ENCODE measurements around the gene ATP1A4. TPM values are rescaled to one million over a fixed set of nuclear protein-coding genes. Genes with fewer than 3 reads are reported as not detected.
"Not testable (repeated sequence)": the region's sequence is repeated elsewhere in the genome, so short reads cannot be mapped to it uniquely, and the experiment has no call there.

ATP1A4 gene
- not detected for total RNA-seq

DNA sequence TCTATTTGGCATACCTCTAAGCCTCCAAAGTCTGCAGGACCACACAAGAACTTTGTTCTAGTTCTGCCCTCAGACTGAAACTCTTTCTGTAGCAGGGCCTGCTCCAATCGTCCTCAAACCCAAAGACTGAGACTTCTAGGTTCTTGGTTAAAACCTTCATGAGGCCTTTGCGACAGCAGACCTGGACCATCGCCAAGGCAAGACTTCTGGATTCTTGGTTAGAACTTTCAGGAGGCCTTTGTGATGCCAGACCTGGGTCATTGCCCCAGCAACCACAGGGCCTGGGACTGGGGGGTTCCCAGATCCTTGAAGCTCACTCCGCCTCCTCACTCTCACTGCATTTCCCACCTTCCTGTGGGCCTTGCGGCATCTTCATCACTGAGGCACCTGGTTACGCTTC, at the start of gene ATP1A4:
Gene ATP1A4 (plus strand): TSS at position 301 of the 400 bp plus-strand sequence. CDS start 438 bp downstream, outside the sequence.
- ChIA-PET CTCF (interaction anchor here (1.7 kb wide), 1 partner anchor 141 kb away, joined by 4 read pairs; no protein-coding TSS in a partner anchor), POLR2A (no interaction called here)

DNA sequence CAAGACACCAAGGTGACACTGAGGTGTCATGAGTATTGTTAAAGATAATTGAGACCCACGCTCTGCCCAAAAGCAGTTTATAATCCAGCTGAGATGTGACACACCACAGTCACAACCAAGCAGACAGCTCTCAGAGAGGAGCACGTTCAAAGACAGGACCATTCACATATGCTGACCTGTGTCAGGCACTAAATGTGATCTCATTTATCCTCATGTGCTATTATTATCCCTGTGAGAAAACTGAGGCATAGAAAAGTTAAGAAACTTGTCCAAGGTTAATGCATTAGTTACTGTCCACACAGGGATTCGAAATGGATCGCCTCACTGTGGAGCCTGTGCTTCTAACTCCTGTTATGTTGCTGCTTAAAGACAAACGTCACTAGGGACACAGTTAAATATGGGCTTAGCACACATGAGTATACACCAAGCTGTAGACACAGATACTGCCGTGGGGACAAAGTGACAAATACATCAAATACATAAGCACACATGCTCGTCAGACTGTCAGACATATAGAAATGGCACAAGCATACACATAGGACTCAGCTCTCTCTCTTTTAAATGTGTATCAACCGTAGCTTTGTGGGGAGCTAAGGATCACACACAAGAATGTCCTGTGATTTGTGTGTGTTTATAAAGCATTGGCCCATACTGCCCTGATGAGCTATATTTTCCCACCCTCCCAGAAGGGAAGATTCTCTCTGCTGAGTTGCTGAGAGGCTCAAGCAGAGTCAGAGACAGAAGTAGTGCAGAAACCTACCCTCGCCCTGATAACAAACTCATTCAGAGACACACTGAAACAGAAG, 49.5 kb upstream of the ATP1A4 start:
- ChIA-PET POLR2A (interaction anchor here (0.6 kb wide), 1 partner anchor 142 kb away, joined by 9 read pairs; no protein-coding TSS in a partner anchor), CTCF (interaction anchor here (0.5 to 4.0 kb wide), 16 partner anchors 10 to 275 kb away, joined by 3 to 26 read pairs (median 4); partner anchors contain the start of gene PEX19)

DNA sequence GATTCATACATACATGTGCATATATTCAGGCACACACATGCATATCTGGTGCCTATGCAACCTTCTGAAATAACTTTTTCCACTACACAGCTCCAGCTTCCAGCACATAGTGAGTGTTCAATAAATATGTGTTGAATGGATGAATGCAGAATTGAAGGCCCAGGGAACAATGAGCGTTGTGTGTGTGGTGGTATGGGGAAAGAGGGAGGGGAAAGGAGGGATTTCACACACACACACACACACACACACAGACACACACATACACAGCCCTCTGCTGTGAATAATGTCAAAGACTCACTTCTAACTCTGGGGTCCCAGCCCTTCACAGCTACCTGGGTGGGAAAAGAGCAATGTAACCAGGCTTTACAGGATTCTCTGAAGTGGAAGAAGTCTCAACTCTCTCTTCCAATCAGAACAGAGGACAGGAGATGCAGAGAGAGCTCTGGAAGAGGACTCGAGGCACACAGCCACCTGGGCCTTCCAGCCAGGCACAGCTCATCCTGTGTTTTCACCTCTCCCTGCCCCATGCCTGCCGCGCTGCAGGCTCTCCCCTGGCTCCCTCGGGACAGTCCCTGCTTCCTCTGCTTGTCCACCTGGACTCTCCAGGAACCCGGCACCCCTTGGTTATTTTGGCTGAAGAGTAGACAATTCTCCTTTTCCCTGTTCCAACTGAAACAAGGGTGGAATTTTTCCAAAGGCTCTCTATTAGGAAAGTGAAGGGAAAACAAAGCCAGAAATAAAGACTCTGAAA, 47.6 kb upstream of the ATP1A4 start:
- CTCF ChIA-PET = interaction anchor here (1.0 to 4.0 kb wide), 3 partner anchors 10 to 95 kb away, joined by 3 to 15 read pairs (median 3); no protein-coding TSS in a partner anchor
- POLR2A ChIA-PET = interaction anchor here (0.6 kb wide), 1 partner anchor 118 kb away, joined by 5 read pairs; no protein-coding TSS in a partner anchor

DNA sequence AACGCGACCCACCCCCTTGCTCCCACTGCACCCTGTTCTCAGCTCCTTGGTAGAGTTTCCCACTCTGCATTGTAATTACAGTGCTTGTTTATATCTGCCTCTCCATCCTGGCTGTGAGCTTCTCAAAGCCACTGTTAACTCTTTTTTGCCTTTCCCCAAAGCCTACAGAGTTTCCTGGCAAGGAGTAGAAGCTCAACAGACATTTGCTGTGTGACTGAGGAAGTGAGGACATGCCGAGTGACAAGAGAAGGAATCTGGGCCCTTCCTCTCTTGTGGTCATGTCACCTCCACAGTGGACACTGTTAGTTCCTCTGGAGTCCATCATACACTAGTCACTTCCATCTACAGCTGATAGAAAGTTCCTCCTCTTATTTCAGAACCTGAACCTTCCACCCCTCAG, 46.9 kb upstream of the ATP1A4 start:
- POLR2A ChIA-PET = no interaction called here
- CTCF ChIA-PET = interaction anchor here (1.0 to 4.0 kb wide), 4 partner anchors 10 to 271 kb away, joined by 3 to 15 read pairs (median 3); no protein-coding TSS in a partner anchor

DNA sequence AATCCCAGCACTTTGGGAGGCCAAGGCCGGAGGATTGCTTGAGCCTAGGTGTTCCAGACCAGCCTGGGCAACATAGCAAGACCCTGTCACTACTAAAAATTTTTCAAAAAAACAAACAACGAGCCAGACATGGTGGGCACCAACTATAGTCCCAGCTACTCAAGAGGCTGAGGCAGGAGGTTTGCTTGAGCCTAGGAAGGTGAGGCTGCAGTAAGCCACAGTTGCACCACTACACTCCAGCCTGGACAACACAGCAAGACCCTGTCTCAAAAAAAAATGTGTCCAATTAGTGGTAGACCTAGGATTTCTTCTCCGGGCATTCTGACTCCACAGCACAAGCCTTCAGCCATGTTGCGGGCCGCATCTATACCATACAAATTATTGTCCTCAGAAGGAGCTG, 46.2 kb upstream of the ATP1A4 start:
- ChIA-PET POLR2A (no interaction called here), CTCF (interaction anchor here (0.9 to 4.0 kb wide), 3 partner anchors 20 to 271 kb away, joined by 3 to 15 read pairs (median 3); no protein-coding TSS in a partner anchor)

DNA sequence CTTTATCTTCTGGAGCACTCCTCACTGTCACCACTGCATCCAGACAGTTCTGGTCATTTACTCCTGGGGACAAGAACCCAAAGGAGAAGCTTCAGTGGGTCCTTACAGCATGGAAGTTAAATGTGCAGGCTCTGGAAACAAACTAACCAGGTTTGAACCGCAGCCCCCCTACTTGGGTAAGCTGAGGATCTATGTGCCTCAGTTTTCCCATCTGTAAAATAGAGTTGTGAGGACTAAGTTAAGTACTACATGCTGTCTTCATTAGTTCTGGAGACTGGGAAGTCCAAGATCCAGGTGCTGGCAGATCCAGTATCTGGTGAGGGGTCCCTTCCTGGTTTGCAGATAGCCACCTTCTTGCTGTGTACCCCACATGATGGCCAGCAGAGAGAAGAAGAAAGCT, 43.9 kb upstream of the ATP1A4 start:
- ChIA-PET CTCF (interaction anchor here (1.4 to 2.1 kb wide), 5 partner anchors 10 to 269 kb away, joined by 3 to 6 read pairs (median 4); no protein-coding TSS in a partner anchor), POLR2A (no interaction called here)

DNA sequence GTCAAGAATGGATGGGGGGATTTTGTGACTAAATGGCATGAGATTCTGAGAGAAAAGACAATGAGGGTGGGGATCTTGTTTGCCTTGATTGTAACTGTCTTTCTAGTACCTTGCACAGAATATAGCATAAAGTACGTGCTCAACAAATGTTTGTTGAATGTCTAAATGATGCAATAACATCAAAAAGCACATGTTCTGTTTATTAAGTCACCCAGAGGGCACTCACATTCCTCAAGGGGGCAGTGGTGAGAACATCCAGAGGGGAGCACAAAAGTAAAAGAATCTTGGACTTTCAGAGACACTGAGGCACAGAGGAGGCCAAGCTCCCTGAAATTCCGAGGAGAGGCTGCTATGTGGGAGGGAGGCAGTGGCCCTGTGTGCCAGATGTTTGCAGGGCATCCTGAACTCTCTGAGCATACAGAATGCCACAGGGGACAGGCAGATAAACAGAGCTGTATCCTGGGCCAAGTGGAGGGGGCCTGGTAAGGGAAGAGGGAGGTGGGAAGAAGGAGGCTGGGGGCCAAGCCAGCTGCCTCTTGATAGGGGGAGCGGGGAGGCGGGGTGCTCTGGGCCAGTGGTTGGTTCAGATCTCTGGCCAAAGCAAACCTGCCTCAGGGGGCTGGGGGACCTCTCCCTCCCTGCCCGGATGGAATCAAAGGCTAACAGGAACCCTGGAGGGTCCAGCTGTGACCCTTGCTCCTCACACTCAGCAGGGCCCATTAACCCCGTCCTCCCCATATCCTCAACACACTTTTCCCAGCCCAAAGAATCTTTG, 42.3 kb upstream of the ATP1A4 start:
- ChIA-PET POLR2A (no interaction called here), CTCF (interaction anchor here (0.6 to 2.1 kb wide), 9 partner anchors 10 to 1852 kb away, joined by 3 to 6 read pairs (median 3); no protein-coding TSS in a partner anchor)

DNA sequence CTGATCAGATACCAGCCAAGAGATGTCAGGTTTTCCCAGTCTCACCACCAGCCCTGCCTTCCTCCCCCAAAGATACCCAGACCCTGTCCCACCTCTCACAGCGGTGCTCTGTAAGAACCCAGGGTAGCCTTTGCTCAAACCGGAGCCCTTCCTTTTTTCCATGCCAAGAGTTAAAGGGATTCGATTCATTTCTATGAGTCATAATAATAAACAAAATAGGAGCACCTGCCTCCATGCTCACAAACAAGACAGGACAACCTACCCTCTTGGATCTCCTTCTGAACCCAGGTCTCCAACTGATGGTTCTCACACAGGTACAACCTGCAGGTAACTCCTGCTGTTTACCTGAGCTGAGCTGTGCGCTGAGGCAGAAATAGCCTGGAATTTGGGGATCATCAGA, 41.7 kb upstream of the ATP1A4 start:
- CTCF ChIA-PET = interaction anchor here (0.6 to 0.9 kb wide), 2 partner anchors 14 to 1851 kb away, joined by 3 read pairs; no protein-coding TSS in a partner anchor

DNA sequence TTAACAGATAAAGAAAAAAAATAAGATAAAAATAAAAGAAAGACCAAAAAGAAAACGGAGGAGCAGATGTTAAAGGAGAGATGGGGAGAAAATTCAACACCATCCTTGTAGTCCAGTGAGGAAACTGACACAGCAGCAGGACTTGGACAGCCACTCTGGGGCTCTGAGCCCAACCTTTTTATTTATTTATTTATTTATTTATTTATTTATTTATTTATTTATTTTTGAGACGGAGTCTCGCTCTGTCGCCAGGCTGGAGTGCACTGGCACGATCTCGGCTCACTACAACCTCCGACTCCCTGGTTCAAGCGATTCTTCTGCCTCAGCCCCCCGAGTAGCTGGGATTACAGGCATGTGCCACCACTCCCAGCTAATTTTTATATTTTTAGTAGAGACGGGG, 39.9 kb upstream of the ATP1A4 start:
- CTCF ChIA-PET = interaction anchor here (0.6 to 1.5 kb wide), 2 partner anchors 10 to 82 kb away, joined by 3 read pairs; no protein-coding TSS in a partner anchor
- POLR2A ChIA-PET = not testable (repeated sequence)

More for the DNA sequence above, 41.7 kb upstream of the ATP1A4 start:
- POLR2A ChIA-PET = no interaction called here

DNA sequence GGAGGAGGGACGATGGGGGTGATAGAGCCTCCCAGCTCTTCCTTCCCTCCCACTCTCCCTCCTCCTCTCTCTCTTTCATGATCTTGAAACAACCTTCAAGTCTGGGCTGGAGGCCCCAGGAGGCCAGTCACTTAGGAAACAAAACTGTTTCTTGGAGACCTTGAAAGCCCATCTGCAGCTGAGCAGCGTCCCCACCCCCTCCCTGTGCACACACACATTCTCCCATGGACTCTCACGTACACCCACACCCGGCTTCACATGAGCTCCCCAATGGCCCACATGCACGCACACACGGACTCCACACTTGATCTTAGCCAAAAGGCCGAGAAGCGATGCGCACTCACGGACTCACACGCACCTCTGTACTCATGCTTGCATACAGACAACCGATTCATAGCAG, 39.0 kb upstream of the ATP1A4 start:
- POLR2A ChIA-PET = no interaction called here
- CTCF ChIA-PET = interaction anchor here (1.5 kb wide), 1 partner anchor 11 kb away, joined by 3 read pairs; no protein-coding TSS in a partner anchor

DNA sequence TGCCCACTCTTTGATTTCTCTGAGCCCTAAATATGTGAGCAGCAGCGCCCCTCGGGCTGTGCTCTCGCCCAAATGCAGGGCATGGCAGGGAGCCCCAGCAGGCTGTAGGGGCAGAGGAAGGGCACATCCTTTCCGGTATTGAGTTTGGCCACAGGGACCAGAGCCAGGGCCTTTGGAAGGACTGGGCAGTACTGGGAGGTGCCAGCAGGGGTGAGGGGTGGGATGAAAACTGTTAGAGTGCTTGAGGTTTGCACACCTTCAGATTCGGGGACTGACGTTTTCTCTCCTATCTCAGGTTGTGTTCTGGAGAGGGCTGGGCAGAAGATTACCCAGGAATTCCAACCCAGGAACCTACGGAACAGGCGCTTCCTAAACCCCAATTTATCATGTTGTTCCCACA, 38.0 kb upstream of the ATP1A4 start:
- CTCF ChIA-PET = interaction anchor here (1.6 kb wide), 1 partner anchor 10 kb away, joined by 3 read pairs; no protein-coding TSS in a partner anchor

DNA sequence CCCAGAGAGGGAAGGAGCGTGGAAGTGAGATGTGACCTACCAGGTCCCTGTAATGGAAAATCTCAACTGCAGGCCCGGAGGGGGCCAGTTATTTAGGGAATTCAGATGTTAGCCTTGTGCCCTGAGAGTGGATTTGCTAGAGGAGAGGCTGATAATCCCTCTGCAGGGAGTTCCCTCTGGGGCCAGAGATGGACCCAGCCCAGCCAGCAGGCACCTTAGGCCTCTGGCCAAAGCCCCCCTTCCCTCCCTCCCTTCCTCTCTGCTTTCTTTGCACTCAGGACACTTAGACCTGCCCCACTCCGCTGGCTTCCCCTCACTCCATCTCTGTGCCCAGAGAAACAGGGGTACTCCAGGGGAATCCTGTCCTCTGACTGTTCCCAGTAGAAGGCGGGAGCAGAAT, 37.3 kb upstream of the ATP1A4 start:
- POLR2A ChIA-PET = no interaction called here
- CTCF ChIA-PET = interaction anchor here (0.5 to 1.6 kb wide), 2 partner anchors 10 to 32 kb away, joined by 3 read pairs; no protein-coding TSS in a partner anchor

More for the DNA sequence above, 38.0 kb upstream of the ATP1A4 start:
- POLR2A ChIA-PET = no interaction called here

DNA sequence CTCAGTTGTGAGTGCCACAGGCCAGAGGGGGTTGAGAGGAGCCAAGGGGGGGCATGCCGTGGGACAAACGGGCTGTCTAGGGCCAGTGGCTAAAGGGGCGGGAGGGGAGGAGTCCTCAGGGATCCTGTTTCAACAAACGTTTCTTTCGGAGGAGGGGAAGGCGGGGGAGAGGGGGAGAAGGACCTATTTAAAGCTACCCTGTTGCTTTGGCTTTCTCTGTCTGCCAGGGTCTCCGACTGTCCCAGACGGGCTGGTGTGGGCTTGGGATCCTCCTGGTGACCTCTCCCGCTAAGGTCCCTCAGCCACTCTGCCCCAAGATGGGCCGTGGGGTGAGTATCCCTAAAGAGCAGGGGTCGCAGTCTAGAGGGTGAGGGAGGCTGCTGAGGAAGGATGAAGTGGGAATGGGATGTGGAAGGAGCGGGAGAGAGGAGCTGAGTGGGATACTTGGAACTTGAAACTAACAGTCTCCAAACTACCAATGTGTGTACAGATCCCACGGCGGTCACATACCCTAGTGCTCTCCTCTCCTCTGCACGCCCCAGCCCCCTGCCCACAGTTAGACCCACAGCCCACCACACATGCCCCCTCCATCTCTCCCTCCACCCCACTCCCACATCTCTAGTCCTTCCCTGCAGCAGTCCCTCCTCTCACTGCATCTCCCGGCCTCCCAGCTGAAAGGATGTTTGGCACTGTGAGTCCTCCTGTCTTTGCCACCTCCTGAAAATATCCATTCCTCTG, 35.7 kb upstream of the ATP1A4 start, which contains the start of gene ATP1A2:
Gene ATP1A2 (plus strand): TSS at position 215 of the 738 bp plus-strand sequence. CDS start 103 bp downstream, at position 318.
- CTCF ChIA-PET = no interaction called here
- POLR2A ChIA-PET = no interaction called here

DNA sequence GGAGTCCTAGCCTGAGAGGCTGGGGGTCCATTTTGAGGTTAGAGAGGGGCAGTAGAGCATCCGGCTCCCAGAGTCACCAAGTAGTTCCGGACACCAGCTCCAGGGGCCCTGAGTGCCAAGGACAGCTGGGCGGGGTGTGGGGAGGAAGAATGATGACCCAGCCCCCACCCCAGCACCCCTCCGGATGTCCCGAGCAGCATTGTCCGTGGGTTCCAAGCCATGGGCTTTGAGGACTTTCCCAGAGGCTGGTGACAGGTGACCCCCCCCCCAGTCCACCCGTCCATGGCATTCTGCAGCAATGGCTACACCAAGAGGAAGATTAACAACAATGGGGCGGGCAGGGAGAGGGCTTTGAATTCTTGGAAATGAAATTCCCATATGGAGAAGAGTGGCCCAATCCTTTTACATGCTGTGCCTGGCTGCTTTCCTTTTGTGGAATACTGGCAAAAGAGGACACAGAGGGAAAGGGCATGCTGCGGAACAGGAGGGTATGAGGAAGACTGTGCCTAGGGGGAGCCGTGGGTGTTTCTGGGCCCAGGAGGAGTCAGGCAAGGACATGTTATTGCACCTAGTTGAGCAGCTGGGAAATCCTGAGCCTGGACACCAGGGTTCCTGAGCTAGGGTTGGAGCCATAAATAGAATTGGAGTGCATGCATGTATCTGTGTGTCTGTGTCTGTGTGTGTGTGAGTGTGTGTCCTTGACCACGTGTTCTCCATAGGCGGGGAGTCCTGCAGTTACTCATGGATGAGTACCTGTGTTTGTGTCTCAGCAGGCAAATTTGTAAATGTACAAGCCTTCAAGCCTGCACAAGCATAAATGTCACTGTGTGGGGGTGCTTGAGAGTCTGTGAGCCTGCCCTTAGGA, 34.9 kb upstream of the ATP1A4 start:
- CTCF ChIA-PET = no interaction called here
- POLR2A ChIA-PET = no interaction called here

DNA sequence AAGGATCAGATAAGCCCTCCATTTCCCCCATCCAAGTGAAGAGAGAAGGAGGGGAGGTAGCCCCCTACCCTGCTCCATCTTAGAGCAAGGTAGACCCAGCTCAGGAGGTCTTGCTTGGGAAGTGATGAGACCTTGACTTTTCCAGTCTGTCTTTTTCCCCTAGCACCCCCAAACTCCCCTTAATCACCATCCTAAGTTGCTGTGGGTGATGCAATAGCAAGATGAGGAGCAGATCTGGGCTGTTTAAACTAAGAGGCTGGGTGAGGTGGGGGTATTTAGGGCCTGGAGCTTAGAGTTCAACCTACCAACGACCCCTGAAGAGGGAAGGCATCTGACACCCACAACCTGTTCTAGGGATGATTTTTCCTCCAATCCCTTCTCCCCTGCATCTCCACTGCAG, 34.1 kb upstream of the ATP1A4 start:
- ChIA-PET CTCF (no interaction called here), POLR2A (no interaction called here)

DNA sequence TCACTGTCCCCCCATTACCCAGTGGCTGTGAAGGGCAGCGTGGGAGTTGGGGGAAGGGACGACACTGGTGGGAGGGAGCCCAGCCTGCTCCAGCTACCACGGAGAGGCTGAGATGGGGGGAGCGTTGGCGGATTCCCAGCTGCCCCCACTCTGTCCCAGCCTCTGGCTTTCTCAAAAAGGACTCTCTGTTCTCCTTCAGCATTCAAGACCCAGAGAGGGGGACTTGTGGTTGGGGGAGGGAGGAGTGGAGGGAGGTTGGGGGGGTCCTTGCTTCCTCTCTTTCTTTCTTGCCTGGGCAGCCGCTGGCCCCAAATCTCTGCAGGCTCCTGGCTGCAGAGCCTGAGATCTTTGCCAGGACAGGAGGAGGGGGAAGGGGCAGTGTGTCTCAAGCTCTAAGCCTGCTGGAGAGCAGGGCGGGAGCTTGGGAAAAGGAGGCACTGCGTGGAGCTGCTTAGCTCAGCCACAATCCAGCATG, 33.7 kb upstream of the ATP1A4 start:
- CTCF ChIA-PET = no interaction called here
- POLR2A ChIA-PET = no interaction called here

DNA sequence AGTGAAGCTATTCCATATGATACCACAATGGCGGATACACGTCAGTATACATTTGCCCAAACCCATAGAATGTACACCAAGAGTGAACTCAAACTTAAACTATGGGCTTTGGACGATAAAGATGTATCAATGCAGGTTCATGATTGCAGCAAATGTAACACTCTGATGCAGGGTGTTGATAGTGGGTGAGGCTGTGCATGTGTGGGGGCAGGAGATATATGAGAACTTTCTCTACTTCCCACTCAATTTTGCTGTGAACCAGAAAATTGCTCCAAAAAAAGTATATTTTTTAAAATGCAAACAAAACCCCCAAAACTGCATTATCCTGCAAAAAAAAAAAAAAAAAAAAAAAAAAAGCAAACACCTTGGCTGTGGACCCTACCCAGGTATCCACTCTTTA, 32.5 kb upstream of the ATP1A4 start:
- ChIA-PET CTCF (interaction anchor here (1.1 kb wide), 1 partner anchor 10 kb away, joined by 3 read pairs; no protein-coding TSS in a partner anchor), POLR2A (no interaction called here)

All from activated CD8-positive, alpha-beta memory T cell treated with anti-CD3 and anti-CD28 coated beads for 36 hours (primary cell).